CD4-positive, alpha-beta T cell (primary cell): ENCODE results near the gene MROH9. TPM values are rescaled to one million over a fixed set of nuclear protein-coding genes. Genes with fewer than 3 reads are reported as not detected.

Source experiments
- ATAC-seq: fragments of 200-7000 bp; cut with Tn5 transposase; one replicate; pipeline ENCODE4 v1.10.0; 2022; ENCODE audit warnings: mild to moderate bottlenecking; ENCODE audit not compliant: poor library complexity
- CTCF ChIA-PET: fragments of 350-600 bp; sonication (Branson Sonifier 250); formaldehyde crosslinking; loops from one replicate; lab custom pipeline; 2021; ENCODE audit warnings: antibody characterized with exemption, inconsistent platforms; lab: Charles Lee
- POLR2A ChIA-PET: fragments of 350-600 bp; sonication (Branson Sonifier 250); formaldehyde crosslinking; loops from one replicate; lab custom pipeline; 2021; ENCODE audit warnings: antibody characterized with exemption, inconsistent platforms; lab: Charles Lee
- DNase-seq, 14 experiments: peaks; one replicate each; pipeline ENCODE4 v3.0.0-alpha.2; 2013 to 2020; ENCODE audit warnings: mixed read lengths in 2 of 14
- H3K27ac ChIP-seq, 2 donors: one replicate each; pipeline versions ENCODE4 v1.5.1 to v1.7.0; 2013; ENCODE audit warnings: low read length in 2 of 2, low read depth in 1 of 2, mild to moderate bottlenecking in 1 of 2
- H3K27me3 ChIP-seq, 2 experiments: 1 replicate in 1 of 2; 2 replicates in 1 of 2; pipeline versions ENCODE4 v1.6.1 to v1.7.0; 2013; ENCODE audit warnings: low read length in 2 of 2, control low read depth in 1 of 2, mild to moderate bottlenecking in 1 of 2, moderate library complexity in 1 of 2; ENCODE audit not compliant: insufficient read depth in 2 of 2, control insufficient read depth in 1 of 2
- H3K36me3 ChIP-seq: one replicate; pipeline ENCODE4 v1.6.1; 2013; ENCODE audit warnings: low read length, control low read depth; ENCODE audit not compliant: insufficient read depth
- H3K4me1 ChIP-seq: one replicate; pipeline ENCODE4 v1.6.1; 2013; ENCODE audit warnings: low read length, control low read depth; ENCODE audit not compliant: insufficient read depth
- H3K4me3 ChIP-seq: one replicate; pipeline ENCODE4 v1.5.1; 2013; ENCODE audit warnings: mild to moderate bottlenecking, low read length, moderate library complexity
- H3K9me3 ChIP-seq, 2 experiments: 1 replicate in 1 of 2; 2 replicates in 1 of 2; pipeline versions ENCODE4 v1.6.1 to v1.7.0; 2013; ENCODE audit warnings: low read length in 2 of 2, mild to moderate bottlenecking in 2 of 2, control low read depth in 1 of 2, moderate library complexity in 1 of 2; ENCODE audit not compliant: control insufficient read depth in 1 of 2, insufficient read depth in 1 of 2
- H3K27ac Mint-ChIP-seq: one replicate; pipeline ENCODE4 v1.8.0; 2020; ENCODE audit warnings: mixed read lengths
- H3K27me3 Mint-ChIP-seq: one replicate; pipeline ENCODE4 v1.8.0; 2021; ENCODE audit warnings: mixed read lengths
- H3K36me3 Mint-ChIP-seq: one replicate; pipeline ENCODE4 v1.8.0; 2021; ENCODE audit warnings: low read depth, mixed read lengths
- H3K4me1 Mint-ChIP-seq: one replicate; pipeline ENCODE4 v1.8.0; 2021; ENCODE audit warnings: low read depth, mixed read lengths
- H3K4me3 Mint-ChIP-seq: one replicate; pipeline ENCODE4 v1.8.0; 2020; ENCODE audit warnings: mild to moderate bottlenecking, mixed read lengths
- H3K9me3 Mint-ChIP-seq: one replicate; pipeline ENCODE4 v1.8.0; 2020; ENCODE audit warnings: mixed read lengths
- intact Hi-C, 2 experiments: fragments of 100-400 bp; cut with DNase I in 1 of 2; cut with micrococcal nuclease in 1 of 2; formaldehyde crosslinking; loops; one replicate each; pipeline versions ENCODE4 v1.15.1 to v1.9.0; 2023 to 2025; cut with DNase I, micrococcal nuclease
- total RNA-seq, 174 experiments: library from RNA in 2 of 174; stranded (reverse) in 2 of 174; gene quantifications; one replicate each; pipeline ENCODE4 v1.2.3 and lab custom pipeline; 2021 to 2026
- TF ChIP-seq, protein P1 (sequence below): fragments of 200-600 bp; IDR thresholded peaks from one replicate; pipeline ENCODE4 v1.8.0; 2022; ENCODE audit warnings: antibody characterized with exemption, mild to moderate bottlenecking

Gene MROH9
- total RNA-seq, 2 experiments from 2014 or later = not detected

GRCh38 chr1:171038284-171038683 lies 103.0 kb downstream of the MROH9 start:
- TF ChIP-seq, protein P1, sequence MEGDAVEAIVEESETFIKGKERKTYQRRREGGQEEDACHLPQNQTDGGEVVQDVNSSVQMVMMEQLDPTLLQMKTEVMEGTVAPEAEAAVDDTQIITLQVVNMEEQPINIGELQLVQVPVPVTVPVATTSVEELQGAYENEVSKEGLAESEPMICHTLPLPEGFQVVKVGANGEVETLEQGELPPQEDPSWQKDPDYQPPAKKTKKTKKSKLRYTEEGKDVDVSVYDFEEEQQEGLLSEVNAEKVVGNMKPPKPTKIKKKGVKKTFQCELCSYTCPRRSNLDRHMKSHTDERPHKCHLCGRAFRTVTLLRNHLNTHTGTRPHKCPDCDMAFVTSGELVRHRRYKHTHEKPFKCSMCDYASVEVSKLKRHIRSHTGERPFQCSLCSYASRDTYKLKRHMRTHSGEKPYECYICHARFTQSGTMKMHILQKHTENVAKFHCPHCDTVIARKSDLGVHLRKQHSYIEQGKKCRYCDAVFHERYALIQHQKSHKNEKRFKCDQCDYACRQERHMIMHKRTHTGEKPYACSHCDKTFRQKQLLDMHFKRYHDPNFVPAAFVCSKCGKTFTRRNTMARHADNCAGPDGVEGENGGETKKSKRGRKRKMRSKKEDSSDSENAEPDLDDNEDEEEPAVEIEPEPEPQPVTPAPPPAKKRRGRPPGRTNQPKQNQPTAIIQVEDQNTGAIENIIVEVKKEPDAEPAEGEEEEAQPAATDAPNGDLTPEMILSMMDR = no peak
- H3K4me3 ChIP-seq = no peak overlapping the region
- Mint-ChIP-seq H3K4me3 (no peak overlapping the region), H3K9me3 (peaks cover 5% of the 10 kb centered on the region), H3K27ac (no peak overlapping the region), H3K4me1 (no peaks in the 10 kb centered on the region), H3K36me3 (no peaks in the 10 kb centered on the region), H3K27me3 (peaks cover 4% of the 10 kb centered on the region)
- no peaks in the 10 kb centered on the region for H3K36me3 ChIP-seq
- ChIA-PET CTCF (no interaction called here), POLR2A (no interaction called here)
- DNase-seq = no peak
- peaks cover 0 to 1% of the 10 kb centered on the region in 2 experiments for H3K9me3 ChIP-seq
- intact Hi-C loops = no loop called here
- H3K27ac ChIP-seq = no peak overlapping the region
- ATAC-seq = no peak
- no peaks in the 10 kb centered on the region for H3K4me1 ChIP-seq
- H3K27me3 ChIP-seq = no peaks in the 10 kb centered on the region

GRCh38 chr1:171048014-171048413 lies 112.7 kb downstream of the MROH9 start:
- H3K36me3 Mint-ChIP-seq = no peaks in the 10 kb centered on the region
- CTCF ChIA-PET = no interaction called here
- peaks cover 24% of the 10 kb centered on the region for H3K9me3 Mint-ChIP-seq
- POLR2A ChIA-PET = no interaction called here
- ATAC-seq (no peak), DNase-seq (no peak)
- TF ChIP-seq, protein P1 = no peak
- H3K4me3 ChIP-seq = no peak overlapping the region
- H3K4me3 Mint-ChIP-seq = no peak overlapping the region
- no peaks in the 10 kb centered on the region for H3K4me1 ChIP-seq
- H3K36me3 ChIP-seq = no peaks in the 10 kb centered on the region
- peaks cover 0 to 12% of the 10 kb centered on the region in 2 experiments for H3K9me3 ChIP-seq
- peaks cover 11% of the 10 kb centered on the region for H3K27me3 Mint-ChIP-seq
- no peak overlapping the region for H3K27ac Mint-ChIP-seq
- no peaks in the 10 kb centered on the region for H3K4me1 Mint-ChIP-seq
- H3K27me3 ChIP-seq = peaks cover 0 to 4% of the 10 kb centered on the region in 2 experiments
- H3K27ac ChIP-seq = no peak overlapping the region
- intact Hi-C loops = no loop called here

DNA sequence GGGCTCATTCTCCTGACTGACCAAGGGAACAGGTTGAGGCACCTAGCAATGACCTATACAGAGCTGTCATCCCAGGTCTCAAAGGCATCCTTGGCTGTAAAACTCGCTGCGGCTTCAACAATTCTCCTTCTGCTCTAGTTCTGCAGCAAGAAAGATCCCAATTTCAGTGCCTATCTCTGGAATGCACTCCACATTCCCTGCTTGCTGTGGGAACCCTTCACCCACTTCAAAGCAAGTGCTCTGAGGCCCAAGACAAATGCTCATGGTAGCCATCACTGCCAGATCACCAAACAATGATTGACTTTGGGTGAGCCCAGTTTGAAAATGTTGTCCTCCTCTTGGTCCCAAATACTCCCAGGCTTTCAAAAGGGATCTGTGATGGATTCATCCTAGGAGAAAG lies 117.6 kb downstream of the MROH9 start:
- Histone ChIP-seq H3K9me3 (peaks cover 0 to 13% of the 10 kb centered on the region in 2 experiments), H3K27me3 (peaks cover 0 to 6% of the 10 kb centered on the region in 2 experiments), H3K4me1 (no peaks in the 10 kb centered on the region), H3K27ac (no peak overlapping the region), H3K4me3 (no peak overlapping the region), H3K36me3 (no peaks in the 10 kb centered on the region)
- intact Hi-C loops = no loop called here
- POLR2A ChIA-PET = no interaction called here
- Mint-ChIP-seq H3K36me3 (no peaks in the 10 kb centered on the region), H3K4me1 (no peaks in the 10 kb centered on the region), H3K27me3 (peaks cover 13% of the 10 kb centered on the region), H3K27ac (no peak overlapping the region), H3K4me3 (no peak overlapping the region), H3K9me3 (peaks cover 13% of the 10 kb centered on the region)
- ATAC-seq (no peak), DNase-seq (no peak)
- CTCF ChIA-PET = no interaction called here
- TF ChIP-seq, protein P1 = no peak
